T-helper 1 cell treated with Interleukin-12 subunit alpha and Interleukin-12 subunit beta and Interleukin-4 antibody, amounts not matched to agents 30 μg/mL and 1 μg/mL, for 36 hours (primary cell): ENCODE measurements around the gene PDZRN3.

ENCODE experiments used
- H3K27ac Mint-ChIP-seq: one replicate; pipeline ENCODE4 v1.8.0; 2021; ENCODE audit warnings: mild to moderate bottlenecking, mixed read lengths
- H3K27me3 Mint-ChIP-seq: one replicate; pipeline ENCODE4 v1.8.0; 2021; ENCODE audit warnings: low read depth, mixed read lengths
- H3K36me3 Mint-ChIP-seq: one replicate; pipeline ENCODE4 v1.8.0; 2021; ENCODE audit warnings: low read depth, mixed read lengths
- H3K4me1 Mint-ChIP-seq: one replicate; pipeline ENCODE4 v1.8.0; 2021; ENCODE audit warnings: low read depth, mixed read lengths
- H3K4me3 Mint-ChIP-seq: one replicate; pipeline ENCODE4 v1.8.0; 2021; ENCODE audit warnings: mild to moderate bottlenecking, moderate library complexity, mixed read lengths
- H3K9me3 Mint-ChIP-seq: one replicate; pipeline ENCODE4 v1.8.0; 2021; ENCODE audit warnings: mixed read lengths

PDZRN3 gene

GRCh38 chr3:73591286-73591800, 33.4 kb downstream of the PDZRN3 start:
- H3K36me3 Mint-ChIP-seq, result no peaks in the 10 kb centered on the region
- H3K9me3 Mint-ChIP-seq, result no peaks in the 10 kb centered on the region
- H3K27me3 Mint-ChIP-seq, result no peaks in the 10 kb centered on the region
- H3K4me3 Mint-ChIP-seq, result no peak overlapping the region
- H3K4me1 Mint-ChIP-seq, result no peaks in the 10 kb centered on the region
- H3K27ac Mint-ChIP-seq, result no peak overlapping the region

DNA sequence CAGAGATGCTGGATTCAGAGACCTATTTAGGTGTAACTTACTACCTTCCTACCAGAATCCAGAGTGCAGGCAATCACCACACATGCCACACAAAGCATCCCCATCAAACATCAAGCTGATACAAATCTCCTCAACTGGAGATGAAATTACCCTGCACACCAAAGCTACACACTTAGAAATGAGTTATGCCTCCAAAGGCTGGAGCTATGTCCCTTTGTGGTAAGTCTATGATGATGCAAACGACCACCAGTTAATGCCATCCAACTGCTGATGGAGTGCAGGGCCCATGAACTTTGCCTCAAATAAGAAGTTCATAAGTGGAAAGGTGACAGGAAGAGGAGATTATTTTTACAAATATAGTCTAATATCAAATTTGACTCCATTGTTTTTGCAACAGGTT, 38.1 kb downstream of the PDZRN3 start:
- no peak overlapping the region for H3K4me3 Mint-ChIP-seq
- H3K27me3 Mint-ChIP-seq, result no peaks in the 10 kb centered on the region
- no peak overlapping the region for H3K27ac Mint-ChIP-seq
- no peaks in the 10 kb centered on the region for H3K9me3 Mint-ChIP-seq
- H3K4me1 Mint-ChIP-seq, result no peaks in the 10 kb centered on the region
- no peaks in the 10 kb centered on the region for H3K36me3 Mint-ChIP-seq

DNA sequence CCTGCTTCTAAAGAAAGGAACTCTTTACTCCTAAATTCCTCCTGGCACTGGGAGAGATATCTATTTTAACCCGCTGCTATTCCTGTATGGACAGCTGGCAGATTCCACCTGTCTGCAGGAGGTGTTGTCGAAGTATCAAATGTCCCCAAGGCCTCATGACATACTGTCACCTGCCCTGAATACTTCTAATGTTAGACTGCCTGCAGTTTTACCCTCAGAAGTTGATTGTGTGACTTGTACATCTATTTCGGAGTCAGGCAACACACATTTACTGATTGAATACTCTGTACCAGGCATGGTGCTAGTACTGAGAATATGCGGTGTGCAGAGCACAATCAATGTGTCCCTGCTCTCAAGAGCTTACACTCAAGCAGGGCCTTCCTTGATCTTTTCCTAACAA, 38.6 kb downstream of the PDZRN3 start:
- H3K9me3 Mint-ChIP-seq, result no peaks in the 10 kb centered on the region
- no peaks in the 10 kb centered on the region for H3K4me1 Mint-ChIP-seq
- H3K27ac Mint-ChIP-seq, result no peak overlapping the region
- no peaks in the 10 kb centered on the region for H3K36me3 Mint-ChIP-seq
- H3K4me3 Mint-ChIP-seq, result no peak overlapping the region
- no peaks in the 10 kb centered on the region for H3K27me3 Mint-ChIP-seq

- no peak overlapping the region for H3K27ac Mint-ChIP-seq
- H3K27me3 Mint-ChIP-seq, result no peaks in the 10 kb centered on the region
- H3K4me1 Mint-ChIP-seq, result no peaks in the 10 kb centered on the region
- H3K36me3 Mint-ChIP-seq, result no peaks in the 10 kb centered on the region
- no peak overlapping the region for H3K4me3 Mint-ChIP-seq
- H3K9me3 Mint-ChIP-seq, result no peaks in the 10 kb centered on the region
These were observed 39.9 kb downstream of the PDZRN3 start for GRCh38 chr3:73584873-73585272.

DNA sequence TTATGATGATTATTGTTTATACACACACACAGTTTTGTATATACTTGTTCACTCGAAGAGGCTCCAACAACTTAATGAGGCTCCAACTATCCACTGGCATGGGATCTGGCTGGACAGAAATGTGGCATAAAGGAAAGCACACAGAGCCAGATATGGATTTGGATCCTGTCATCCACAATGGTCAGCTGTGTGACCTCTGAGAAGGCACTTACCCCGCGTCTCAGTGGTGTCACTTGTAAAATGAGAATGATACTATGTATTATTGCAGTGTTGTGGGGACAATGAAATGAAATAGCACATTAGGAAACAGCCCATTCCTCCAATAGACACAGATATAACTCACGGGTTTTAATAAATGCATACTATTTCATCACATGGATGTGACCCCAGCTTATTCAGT, 42.2 kb downstream of the PDZRN3 start:
- Mint-ChIP-seq H3K27ac (no peak overlapping the region), H3K27me3 (no peaks in the 10 kb centered on the region), H3K9me3 (no peaks in the 10 kb centered on the region)

DNA sequence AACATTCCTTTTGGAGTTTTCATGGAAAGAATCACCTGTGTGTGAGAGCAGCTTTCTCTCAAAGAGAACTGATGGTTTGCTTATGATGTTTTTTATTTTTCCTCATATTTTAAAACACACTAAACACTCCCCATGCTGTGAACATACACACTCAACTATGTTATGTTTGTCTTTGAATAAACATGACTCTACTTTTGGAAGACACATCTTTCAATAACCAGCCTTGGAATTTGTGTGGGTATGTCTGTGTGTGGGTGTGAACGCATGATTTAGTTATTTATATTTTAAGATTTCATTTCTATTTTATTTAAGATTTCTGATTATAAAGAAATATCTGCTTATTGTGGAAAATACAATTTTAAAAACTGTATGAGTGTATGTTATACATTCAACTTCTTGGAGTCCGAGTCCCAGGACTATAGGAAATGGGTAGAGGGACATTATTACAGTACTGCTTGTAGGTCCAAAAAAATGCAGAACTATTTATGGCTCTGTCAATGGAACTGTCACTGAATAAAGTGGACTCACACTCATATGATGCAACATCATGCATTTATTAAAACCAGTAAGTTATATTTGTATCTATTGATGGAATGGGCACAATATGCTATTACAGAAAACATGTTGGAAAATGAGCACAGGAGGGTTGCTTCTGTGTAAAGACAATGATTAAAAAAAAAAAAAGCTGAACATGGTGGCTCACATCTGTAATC, 43.5 kb downstream of the PDZRN3 start:
- H3K27ac Mint-ChIP-seq, result no peak overlapping the region
- no peaks in the 10 kb centered on the region for H3K27me3 Mint-ChIP-seq
- H3K9me3 Mint-ChIP-seq, result no peaks in the 10 kb centered on the region
- H3K4me3 Mint-ChIP-seq, result no peak overlapping the region
- no peaks in the 10 kb centered on the region for H3K36me3 Mint-ChIP-seq
- no peaks in the 10 kb centered on the region for H3K4me1 Mint-ChIP-seq

More for the DNA sequence above, 42.2 kb downstream of the PDZRN3 start:
- Mint-ChIP-seq H3K4me1 (no peaks in the 10 kb centered on the region), H3K36me3 (no peaks in the 10 kb centered on the region), H3K4me3 (no peak overlapping the region)

GRCh38 chr3:73580343-73580742, 44.4 kb downstream of the PDZRN3 start:
- no peak overlapping the region for H3K4me3 Mint-ChIP-seq
- no peak overlapping the region for H3K27ac Mint-ChIP-seq
- H3K4me1 Mint-ChIP-seq, result no peaks in the 10 kb centered on the region
- no peaks in the 10 kb centered on the region for H3K9me3 Mint-ChIP-seq
- no peaks in the 10 kb centered on the region for H3K36me3 Mint-ChIP-seq
- no peaks in the 10 kb centered on the region for H3K27me3 Mint-ChIP-seq

DNA sequence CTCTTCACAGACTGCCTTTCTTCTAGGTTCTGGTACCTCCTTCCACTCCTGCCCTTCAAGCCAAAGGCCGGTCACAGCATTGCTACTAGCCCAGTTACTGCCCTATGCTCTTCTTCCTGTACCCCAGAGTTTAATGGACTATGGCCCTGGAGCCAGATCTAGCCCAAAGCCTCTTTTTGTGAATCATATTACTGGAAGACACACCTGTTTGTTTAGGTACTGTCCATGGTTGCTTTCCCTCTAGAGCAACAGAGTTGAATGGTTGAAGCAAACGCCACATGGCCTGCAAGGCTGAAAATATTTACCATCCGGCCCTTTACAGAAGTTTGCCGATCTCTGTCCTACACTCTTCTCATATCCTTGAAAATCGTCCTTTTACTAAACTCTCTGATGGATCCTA, 47.0 kb downstream of the PDZRN3 start:
- no peak overlapping the region for H3K4me3 Mint-ChIP-seq
- H3K9me3 Mint-ChIP-seq, result no peaks in the 10 kb centered on the region
- H3K36me3 Mint-ChIP-seq, result no peaks in the 10 kb centered on the region
- no peak overlapping the region for H3K27ac Mint-ChIP-seq
- H3K27me3 Mint-ChIP-seq, result no peaks in the 10 kb centered on the region
- no peaks in the 10 kb centered on the region for H3K4me1 Mint-ChIP-seq

DNA sequence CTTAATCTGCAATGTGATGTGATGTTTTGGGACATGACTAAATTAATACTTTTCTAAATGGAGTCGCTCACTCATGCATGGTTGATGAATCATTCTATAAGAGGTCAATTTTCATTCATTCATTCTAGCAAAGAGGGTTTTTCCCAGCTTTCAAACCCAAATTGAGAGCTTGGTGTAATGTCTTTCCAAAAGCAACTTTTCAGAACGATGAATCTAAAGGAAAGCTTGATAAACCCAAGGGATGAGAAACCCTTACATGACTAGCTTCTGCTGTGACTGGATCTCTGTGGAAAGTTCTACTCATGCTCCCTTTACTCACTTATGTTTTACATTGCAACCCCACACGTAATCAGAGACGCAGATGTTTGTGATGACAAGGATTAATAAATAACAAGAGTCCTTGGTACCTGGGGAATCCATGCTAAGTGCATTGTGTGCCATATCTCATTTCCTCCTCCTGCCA, 47.7 kb downstream of the PDZRN3 start:
- Mint-ChIP-seq H3K27ac (no peak overlapping the region), H3K27me3 (peaks cover 5% of the 10 kb centered on the region), H3K36me3 (no peaks in the 10 kb centered on the region), H3K4me1 (no peaks in the 10 kb centered on the region), H3K9me3 (no peaks in the 10 kb centered on the region), H3K4me3 (no peak overlapping the region)

DNA sequence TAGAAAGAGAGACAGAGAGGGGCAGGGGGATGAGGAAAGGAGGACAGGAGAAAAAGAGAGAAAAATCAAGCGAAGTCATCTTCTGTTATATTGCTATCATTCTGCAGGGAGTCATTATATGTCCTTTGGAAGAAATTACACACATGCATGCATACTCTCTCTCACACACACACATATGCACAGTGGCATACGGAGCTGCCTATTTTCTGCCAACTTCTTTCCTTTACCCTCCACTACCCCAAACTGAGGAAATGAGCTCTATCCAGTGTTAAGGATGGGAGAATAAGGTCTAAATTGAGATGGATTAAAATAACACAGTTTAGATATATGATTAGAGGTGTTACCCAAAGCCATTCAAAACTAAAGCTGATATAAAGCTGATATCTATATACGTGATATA, 48.8 kb downstream of the PDZRN3 start:
- Mint-ChIP-seq H3K4me3 (no peak overlapping the region), H3K27me3 (peaks cover 16% of the 10 kb centered on the region), H3K4me1 (no peaks in the 10 kb centered on the region), H3K9me3 (no peaks in the 10 kb centered on the region), H3K36me3 (no peaks in the 10 kb centered on the region), H3K27ac (no peak overlapping the region)

GRCh38 chr3:73575519-73575918, 49.2 kb downstream of the PDZRN3 start:
- Mint-ChIP-seq H3K4me3 (no peak overlapping the region), H3K36me3 (no peaks in the 10 kb centered on the region), H3K9me3 (no peaks in the 10 kb centered on the region), H3K27ac (no peak overlapping the region), H3K27me3 (peaks cover 20% of the 10 kb centered on the region), H3K4me1 (no peaks in the 10 kb centered on the region)

DNA sequence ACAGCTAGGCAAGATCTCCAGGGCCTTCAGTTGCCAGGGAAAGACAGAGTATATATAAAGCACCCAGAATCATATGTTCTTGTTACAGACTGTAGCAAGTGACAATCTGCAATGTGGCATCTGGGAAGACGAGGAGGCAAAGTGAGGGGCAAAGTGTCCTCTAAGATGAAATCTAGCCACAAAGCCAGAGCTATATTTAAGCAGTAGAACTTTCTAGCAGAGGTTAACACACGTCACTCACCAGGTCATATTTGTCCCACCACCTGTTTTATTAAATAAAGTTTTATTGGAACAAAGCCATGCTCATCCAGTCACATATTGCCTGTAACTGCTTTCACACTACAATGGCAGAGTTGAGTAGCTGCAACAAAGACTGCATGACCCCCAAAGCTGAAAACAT, 51.5 kb downstream of the PDZRN3 start:
- H3K4me1 Mint-ChIP-seq, result no peaks in the 10 kb centered on the region
- H3K27me3 Mint-ChIP-seq, result peaks cover 20% of the 10 kb centered on the region
- H3K27ac Mint-ChIP-seq, result no peak overlapping the region
- no peaks in the 10 kb centered on the region for H3K9me3 Mint-ChIP-seq
- no peak overlapping the region for H3K4me3 Mint-ChIP-seq
- H3K36me3 Mint-ChIP-seq, result no peaks in the 10 kb centered on the region

DNA sequence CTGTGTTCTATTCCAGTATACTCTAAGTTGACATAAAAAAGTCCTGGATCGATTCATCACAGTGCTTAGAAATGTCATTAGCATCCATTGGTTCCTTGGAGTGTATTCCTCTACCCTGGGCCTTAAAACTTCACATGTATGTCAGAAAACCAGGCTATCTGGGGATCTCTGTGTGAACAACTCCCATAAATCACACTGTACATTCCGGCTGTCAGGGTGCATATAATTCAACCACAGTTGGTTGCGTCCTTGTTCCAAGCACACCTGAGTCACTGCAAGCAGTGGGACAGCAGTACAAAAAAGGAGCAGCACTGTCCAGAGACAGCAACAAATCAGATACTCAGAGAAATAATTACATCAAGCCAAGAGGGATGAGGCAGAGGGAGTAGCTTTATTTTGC, 52.4 kb downstream of the PDZRN3 start:
- Mint-ChIP-seq H3K4me3 (no peak overlapping the region), H3K27ac (no peak overlapping the region), H3K9me3 (no peaks in the 10 kb centered on the region), H3K27me3 (peaks cover 20% of the 10 kb centered on the region), H3K36me3 (no peaks in the 10 kb centered on the region), H3K4me1 (no peaks in the 10 kb centered on the region)

GRCh38 chr3:73571238-73571794, 53.4 kb downstream of the PDZRN3 start:
- Mint-ChIP-seq H3K4me1 (no peaks in the 10 kb centered on the region), H3K27ac (no peak overlapping the region), H3K9me3 (no peaks in the 10 kb centered on the region), H3K4me3 (no peak overlapping the region), H3K27me3 (peaks cover 20% of the 10 kb centered on the region), H3K36me3 (no peaks in the 10 kb centered on the region)

- H3K4me1 Mint-ChIP-seq, result no peaks in the 10 kb centered on the region
- H3K9me3 Mint-ChIP-seq, result no peaks in the 10 kb centered on the region
- H3K4me3 Mint-ChIP-seq, result no peak overlapping the region
- H3K27ac Mint-ChIP-seq, result no peak overlapping the region
- H3K27me3 Mint-ChIP-seq, result peaks cover 20% of the 10 kb centered on the region
- H3K36me3 Mint-ChIP-seq, result no peaks in the 10 kb centered on the region
These were observed 55.4 kb downstream of the PDZRN3 start for GRCh38 chr3:73569246-73569760.
